ENCODE data around the gene GJD3. TPM values are rescaled to one million over a fixed set of nuclear protein-coding genes. Genes with fewer than 3 reads are reported as not detected.

The GJD3 gene
- total and polyA plus RNA-seq, 9 of the 15 experiments (the other 6 are each of a cell fraction or from before 2014, with no cell fraction given): 0.17 to 0.38 TPM; not detected in 7

- TF ChIP-seq ZBTB40 (IDR thresholded peaks at IDR 0.05) (0 out of 2 replicates have a peak, but pooled peaks have one; percentile 21), ZBTB40 (CRISPR knock-in tag; IDR thresholded peaks at IDR 0.05) (no peak), FOSL1 (tag; conservative IDR thresholded peaks at IDR 0.05) (peak; percentile 57), LARP7 (IDR thresholded peaks at IDR 0.05) (peak; percentile 98), TOE1 (IDR thresholded peaks at IDR 0.05; ENCODE audit: borderline replicate concordance) (peak; percentile 43; the same call in 1 of the 2 replicates), TOE1 (CRISPR knock-in tag; IDR thresholded peaks at IDR 0.05; ENCODE audit: borderline replicate concordance, low read depth) (no peak), CTCF (IDR thresholded peaks at IDR 0.05 in 2 of 3, conservative IDR thresholded peaks at IDR 0.05 in 1 of 3; ENCODE audit: insufficient read depth in 2 of 3, low read depth in 1 of 3, low read length in 3 of 3) (peak; percentile 94 to 96 (median 95)), HINFP (tag; conservative IDR thresholded peaks at IDR 0.05; ENCODE audit: low read depth) (no peak), NCOR1 (IDR thresholded peaks at IDR 0.05) (0 out of 2 replicates have a peak, but pooled peaks have one; percentile 34), ARID2 (IDR thresholded peaks at IDR 0.05) (peak; percentile 61; the same call in 1 of the 2 replicates), CC2D1A (IDR thresholded peaks at IDR 0.05) (peak; percentile 62)
- TF ChIP-seq, protein P1, sequence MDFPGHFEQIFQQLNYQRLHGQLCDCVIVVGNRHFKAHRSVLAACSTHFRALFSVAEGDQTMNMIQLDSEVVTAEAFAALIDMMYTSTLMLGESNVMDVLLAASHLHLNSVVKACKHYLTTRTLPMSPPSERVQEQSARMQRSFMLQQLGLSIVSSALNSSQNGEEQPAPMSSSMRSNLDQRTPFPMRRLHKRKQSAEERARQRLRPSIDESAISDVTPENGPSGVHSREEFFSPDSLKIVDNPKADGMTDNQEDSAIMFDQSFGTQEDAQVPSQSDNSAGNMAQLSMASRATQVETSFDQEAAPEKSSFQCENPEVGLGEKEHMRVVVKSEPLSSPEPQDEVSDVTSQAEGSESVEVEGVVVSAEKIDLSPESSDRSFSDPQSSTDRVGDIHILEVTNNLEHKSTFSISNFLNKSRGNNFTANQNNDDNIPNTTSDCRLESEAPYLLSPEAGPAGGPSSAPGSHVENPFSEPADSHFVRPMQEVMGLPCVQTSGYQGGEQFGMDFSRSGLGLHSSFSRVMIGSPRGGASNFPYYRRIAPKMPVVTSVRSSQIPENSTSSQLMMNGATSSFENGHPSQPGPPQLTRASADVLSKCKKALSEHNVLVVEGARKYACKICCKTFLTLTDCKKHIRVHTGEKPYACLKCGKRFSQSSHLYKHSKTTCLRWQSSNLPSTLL (IDR thresholded peaks at IDR 0.05): 0 out of 2 replicates have a peak, but pooled peaks have one; percentile 66
These were observed 6.1 kb downstream of the GJD3 start (continued) for GRCh38 chr17:40358323-40359038.

Measured in K562 (cell line).